ENCODE data around the gene SMIM10L2A. TPM values are rescaled to one million over a fixed set of nuclear protein-coding genes. Genes with fewer than 3 reads are reported as not detected.

SMIM10L2A gene
- total and polyA plus RNA-seq, 2 experiments from 2014 or later, result 1.4 to 5.6 TPM

DNA sequence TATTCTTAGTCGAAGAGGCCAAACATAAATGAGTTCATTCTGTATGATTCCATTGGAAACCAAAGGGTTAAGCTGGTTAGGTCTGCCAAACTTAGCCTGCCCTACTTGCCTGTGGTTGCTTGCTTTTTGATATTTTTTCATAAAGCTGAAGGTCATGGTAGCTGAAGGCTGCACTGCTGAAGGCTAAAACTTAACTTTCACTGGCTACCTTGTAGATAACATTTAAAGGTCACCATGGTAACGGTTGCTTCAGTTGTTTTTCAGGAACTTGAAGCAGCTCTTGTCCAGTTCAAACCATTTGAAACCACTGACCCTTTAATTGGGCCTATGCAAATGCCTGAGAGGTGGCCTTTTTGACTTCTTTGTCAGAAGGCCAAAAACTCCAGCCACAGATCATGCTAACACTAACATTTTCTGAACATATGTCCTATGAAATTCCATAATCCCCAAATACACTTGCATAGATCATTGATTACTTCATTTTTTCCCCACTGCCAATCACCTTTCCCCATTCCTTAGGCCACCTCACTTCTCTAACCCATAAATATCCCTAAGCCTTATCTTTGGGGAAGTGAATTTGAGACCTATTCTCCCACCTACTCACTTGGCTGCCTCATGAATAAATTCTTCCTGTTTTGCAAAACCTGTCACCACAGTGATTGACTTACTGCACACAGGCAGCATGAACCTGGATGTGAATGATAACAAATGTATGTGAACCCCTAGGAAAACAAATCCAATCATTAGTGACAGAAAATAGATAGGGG lies 10.7 kb upstream of the SMIM10L2A start:
- no peak for TF ChIP-seq JUNB (IDR thresholded peaks at IDR 0.05; ENCODE audit: unreplicated experiment)
- TF ChIP-seq, protein P1, sequence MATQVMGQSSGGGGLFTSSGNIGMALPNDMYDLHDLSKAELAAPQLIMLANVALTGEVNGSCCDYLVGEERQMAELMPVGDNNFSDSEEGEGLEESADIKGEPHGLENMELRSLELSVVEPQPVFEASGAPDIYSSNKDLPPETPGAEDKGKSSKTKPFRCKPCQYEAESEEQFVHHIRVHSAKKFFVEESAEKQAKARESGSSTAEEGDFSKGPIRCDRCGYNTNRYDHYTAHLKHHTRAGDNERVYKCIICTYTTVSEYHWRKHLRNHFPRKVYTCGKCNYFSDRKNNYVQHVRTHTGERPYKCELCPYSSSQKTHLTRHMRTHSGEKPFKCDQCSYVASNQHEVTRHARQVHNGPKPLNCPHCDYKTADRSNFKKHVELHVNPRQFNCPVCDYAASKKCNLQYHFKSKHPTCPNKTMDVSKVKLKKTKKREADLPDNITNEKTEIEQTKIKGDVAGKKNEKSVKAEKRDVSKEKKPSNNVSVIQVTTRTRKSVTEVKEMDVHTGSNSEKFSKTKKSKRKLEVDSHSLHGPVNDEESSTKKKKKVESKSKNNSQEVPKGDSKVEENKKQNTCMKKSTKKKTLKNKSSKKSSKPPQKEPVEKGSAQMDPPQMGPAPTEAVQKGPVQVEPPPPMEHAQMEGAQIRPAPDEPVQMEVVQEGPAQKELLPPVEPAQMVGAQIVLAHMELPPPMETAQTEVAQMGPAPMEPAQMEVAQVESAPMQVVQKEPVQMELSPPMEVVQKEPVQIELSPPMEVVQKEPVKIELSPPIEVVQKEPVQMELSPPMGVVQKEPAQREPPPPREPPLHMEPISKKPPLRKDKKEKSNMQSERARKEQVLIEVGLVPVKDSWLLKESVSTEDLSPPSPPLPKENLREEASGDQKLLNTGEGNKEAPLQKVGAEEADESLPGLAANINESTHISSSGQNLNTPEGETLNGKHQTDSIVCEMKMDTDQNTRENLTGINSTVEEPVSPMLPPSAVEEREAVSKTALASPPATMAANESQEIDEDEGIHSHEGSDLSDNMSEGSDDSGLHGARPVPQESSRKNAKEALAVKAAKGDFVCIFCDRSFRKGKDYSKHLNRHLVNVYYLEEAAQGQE (IDR thresholded peaks at IDR 0.05; ENCODE audit: unreplicated experiment), result no peak
- TF ChIP-seq EZH2 (IDR thresholded peaks at IDR 0.05; ENCODE audit: low read depth, unreplicated experiment), result no peak
- no peak for TF ChIP-seq EZH2phosphoT487 (IDR thresholded peaks at IDR 0.05; ENCODE audit: unreplicated experiment)
- Mint-ChIP-seq H3K9me3 (no peaks in the 10 kb centered on the region; the same call in 2 of the 3 replicates), H3K4me1 (peaks cover 20% of the 10 kb centered on the region), H3K4me3 (no peak overlapping the region), H3K36me3 (ENCODE audit: low read depth) (no peaks in the 10 kb centered on the region; the same call in 2 of the 3 replicates), H3K27ac (no peak overlapping the region), H3K27me3 (ENCODE audit: insufficient read depth, low read depth, poor library complexity) (no peaks in the 10 kb centered on the region)
- no peak for DNase-seq (ENCODE audit: low spot score)
- Histone ChIP-seq H2AFZ (no peak overlapping the region), H3F3A (replicated peaks; ENCODE audit: low read depth) (no peaks in the 10 kb centered on the region), H3K4me1 (ENCODE audit: insufficient read depth) (peaks cover 30% of the 10 kb centered on the region), H3K79me2 (replicated peaks; ENCODE audit: insufficient read depth) (no peaks in the 10 kb centered on the region), H4K20me1 (replicated peaks; ENCODE audit: insufficient read depth) (no peaks in the 10 kb centered on the region), H3K27me3 (ENCODE audit: insufficient read depth) (no peaks in the 10 kb centered on the region), H3K36me3 (ENCODE audit: insufficient read depth) (no peaks in the 10 kb centered on the region), H3K27ac (ENCODE audit: low read depth) (no peak overlapping the region), H3K4me2 (no peak overlapping the region), H3K9me2 (ENCODE audit: insufficient read depth) (no peaks in the 10 kb centered on the region), H3K4me3 (no peak overlapping the region)
- no peak for ATAC-seq

DNA sequence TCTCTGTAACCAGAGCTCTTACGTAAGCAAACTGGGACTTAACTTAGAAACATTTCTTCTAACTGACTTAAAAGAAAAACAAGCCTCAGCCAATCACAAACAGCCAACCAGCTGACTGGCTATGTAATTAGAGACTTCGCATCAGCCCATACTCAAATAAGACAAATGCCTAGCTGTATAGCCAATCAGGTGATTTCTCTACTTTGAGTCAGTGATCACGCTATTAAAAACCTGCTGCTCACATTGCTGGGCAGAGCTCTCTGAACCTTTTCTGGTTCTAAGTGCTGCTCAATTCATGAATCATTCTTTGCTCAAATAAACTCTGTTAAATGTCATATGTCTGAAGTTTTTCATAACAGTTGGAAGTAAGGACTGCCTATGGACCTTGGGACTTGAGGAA lies 9.9 kb upstream of the SMIM10L2A start:
- Histone ChIP-seq H3K27me3 (ENCODE audit: insufficient read depth) (no peaks in the 10 kb centered on the region), H2AFZ (no peak overlapping the region), H3K79me2 (replicated peaks; ENCODE audit: insufficient read depth) (no peaks in the 10 kb centered on the region), H3K36me3 (ENCODE audit: insufficient read depth) (no peaks in the 10 kb centered on the region), H3F3A (replicated peaks; ENCODE audit: low read depth) (no peaks in the 10 kb centered on the region), H3K27ac (ENCODE audit: low read depth) (no peak overlapping the region), H4K20me1 (replicated peaks; ENCODE audit: insufficient read depth) (no peaks in the 10 kb centered on the region), H3K4me3 (no peak overlapping the region), H3K9me2 (ENCODE audit: insufficient read depth) (no peaks in the 10 kb centered on the region), H3K4me1 (ENCODE audit: insufficient read depth) (peaks cover 29% of the 10 kb centered on the region), H3K4me2 (no peak overlapping the region)
- H3K9me3 Mint-ChIP-seq, result no peaks in the 10 kb centered on the region; the same call in 2 of the 3 replicates
- no peaks in the 10 kb centered on the region for H3K27me3 Mint-ChIP-seq (ENCODE audit: insufficient read depth, low read depth, poor library complexity)
- no peak for ATAC-seq
- no peak overlapping the region for H3K27ac Mint-ChIP-seq
- H3K4me3 Mint-ChIP-seq, result no peak overlapping the region
- peak; percentile 29 for DNase-seq (ENCODE audit: low spot score)
- no peaks in the 10 kb centered on the region; the same call in 2 of the 3 replicates for H3K36me3 Mint-ChIP-seq (ENCODE audit: low read depth)
- H3K4me1 Mint-ChIP-seq, result peaks cover 18% of the 10 kb centered on the region
- no peak for TF ChIP-seq POLR2AphosphoS5 (IDR thresholded peaks at IDR 0.05; ENCODE audit: low read depth)
- no peak for TF ChIP-seq JUNB (IDR thresholded peaks at IDR 0.05; ENCODE audit: unreplicated experiment)
- TF ChIP-seq, protein P2, sequence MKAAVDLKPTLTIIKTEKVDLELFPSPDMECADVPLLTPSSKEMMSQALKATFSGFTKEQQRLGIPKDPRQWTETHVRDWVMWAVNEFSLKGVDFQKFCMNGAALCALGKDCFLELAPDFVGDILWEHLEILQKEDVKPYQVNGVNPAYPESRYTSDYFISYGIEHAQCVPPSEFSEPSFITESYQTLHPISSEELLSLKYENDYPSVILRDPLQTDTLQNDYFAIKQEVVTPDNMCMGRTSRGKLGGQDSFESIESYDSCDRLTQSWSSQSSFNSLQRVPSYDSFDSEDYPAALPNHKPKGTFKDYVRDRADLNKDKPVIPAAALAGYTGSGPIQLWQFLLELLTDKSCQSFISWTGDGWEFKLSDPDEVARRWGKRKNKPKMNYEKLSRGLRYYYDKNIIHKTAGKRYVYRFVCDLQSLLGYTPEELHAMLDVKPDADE (IDR thresholded peaks at IDR 0.05), result no peak
- no peak for TF ChIP-seq EZH2 (IDR thresholded peaks at IDR 0.05; ENCODE audit: low read depth, unreplicated experiment)
- no peak for TF ChIP-seq ZNF331 (CRISPR knock-in tag; IDR thresholded peaks at IDR 0.05; ENCODE audit: low read depth)
- TF ChIP-seq CREB1 (CRISPR knock-in tag; IDR thresholded peaks at IDR 0.05; ENCODE audit: low read depth), result no peak
- TF ChIP-seq, protein P1 (IDR thresholded peaks at IDR 0.05; ENCODE audit: unreplicated experiment), result no peak
- no peak for TF ChIP-seq EZH2phosphoT487 (IDR thresholded peaks at IDR 0.05; ENCODE audit: unreplicated experiment)
- TF ChIP-seq, protein P3, sequence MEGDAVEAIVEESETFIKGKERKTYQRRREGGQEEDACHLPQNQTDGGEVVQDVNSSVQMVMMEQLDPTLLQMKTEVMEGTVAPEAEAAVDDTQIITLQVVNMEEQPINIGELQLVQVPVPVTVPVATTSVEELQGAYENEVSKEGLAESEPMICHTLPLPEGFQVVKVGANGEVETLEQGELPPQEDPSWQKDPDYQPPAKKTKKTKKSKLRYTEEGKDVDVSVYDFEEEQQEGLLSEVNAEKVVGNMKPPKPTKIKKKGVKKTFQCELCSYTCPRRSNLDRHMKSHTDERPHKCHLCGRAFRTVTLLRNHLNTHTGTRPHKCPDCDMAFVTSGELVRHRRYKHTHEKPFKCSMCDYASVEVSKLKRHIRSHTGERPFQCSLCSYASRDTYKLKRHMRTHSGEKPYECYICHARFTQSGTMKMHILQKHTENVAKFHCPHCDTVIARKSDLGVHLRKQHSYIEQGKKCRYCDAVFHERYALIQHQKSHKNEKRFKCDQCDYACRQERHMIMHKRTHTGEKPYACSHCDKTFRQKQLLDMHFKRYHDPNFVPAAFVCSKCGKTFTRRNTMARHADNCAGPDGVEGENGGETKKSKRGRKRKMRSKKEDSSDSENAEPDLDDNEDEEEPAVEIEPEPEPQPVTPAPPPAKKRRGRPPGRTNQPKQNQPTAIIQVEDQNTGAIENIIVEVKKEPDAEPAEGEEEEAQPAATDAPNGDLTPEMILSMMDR (conservative IDR thresholded peaks at IDR 0.05; ENCODE audit: low read depth in 2 of 2), result no peak
- no peak for TF ChIP-seq NANOG (IDR thresholded peaks at IDR 0.05; ENCODE audit: borderline replicate concordance)

All from GM23338 (cell line).